OCI-LY3 (cell line): ENCODE results near the gene AMOTL1.

Experiments
- H2AFZ ChIP-seq: fragments of 200-600, 300-600 bp; shearing (Covaris generic); 2 replicates; pipeline ENCODE4 v1.6.0; 2014; ENCODE audit warnings: antibody characterized with exemption, low read depth, low read length
- H3K27ac ChIP-seq: fragments of 200-600, 300-600 bp; sonication (generic); 2 replicates; pipeline ENCODE4 v1.5.1; 2014; ENCODE audit warnings: mild to moderate bottlenecking, low read length, moderate library complexity, mixed read lengths
- H3K27me3 ChIP-seq: fragments of 200-600, 300-600 bp; sonication (generic); 2 replicates; pipeline ENCODE4 v1.6.1; 2014; ENCODE audit warnings: low read depth, low read length, mixed read lengths
- H3K36me3 ChIP-seq: fragments of 200-600, 300-600 bp; sonication (generic); replicated peaks from 2 replicates; pipeline ENCODE3; 2014; ENCODE audit warnings: low read depth, low read length, mixed read lengths
- H3K4me1 ChIP-seq: fragments of 300-600, 200-600 bp; sonication (generic); 2 replicates; pipeline ENCODE4 v1.6.1; 2014; ENCODE audit warnings: low read length, mixed read lengths
- H3K4me2 ChIP-seq: fragments of 200-600, 300-600 bp; sonication (generic); 2 replicates; pipeline ENCODE4 v1.6.1; 2014; ENCODE audit warnings: low read length, mixed read lengths
- H3K4me3 ChIP-seq: fragments of 300-600, 200-600 bp; sonication (generic); 2 replicates; pipeline ENCODE4 v1.5.1; 2014; ENCODE audit warnings: antibody characterized with exemption, mild to moderate bottlenecking, low read length, moderate library complexity
- H3K79me2 ChIP-seq: fragments of 300-600, 200-600 bp; shearing (Covaris generic); 2 replicates; pipeline ENCODE4 v1.6.1; 2014; ENCODE audit warnings: mild to moderate bottlenecking, low read length, mixed read lengths
- H3K9ac ChIP-seq: fragments of 300-600, 200-600 bp; shearing (Covaris generic); 2 replicates; pipeline ENCODE4 v1.6.0; 2014; ENCODE audit warnings: mild to moderate bottlenecking, low read length, moderate library complexity
- H3K9me3 ChIP-seq: fragments of 200-600, 300-600 bp; shearing (Covaris generic); 2 replicates; pipeline ENCODE4 v1.6.1; 2014; ENCODE audit warnings: low read length, mixed read lengths; ENCODE audit not compliant: insufficient read depth
- H4K20me1 ChIP-seq: fragments of 200-600, 300-600 bp; sonication (generic); 2 replicates; pipeline ENCODE4 v1.6.1; 2016; ENCODE audit warnings: low read length, mixed read lengths; ENCODE audit not compliant: insufficient read depth
- EZH2phosphoT487 ChIP-seq: fragments of 200-600 bp; shearing (Covaris generic); IDR thresholded peaks from 2 replicates; pipeline ENCODE4 v1.6.1; 2018; ENCODE audit warnings: antibody characterized with exemption, mixed run types, low read depth
- TF ChIP-seq, protein P1 (sequence below): fragments of 200-600, 300-600 bp; sonication (generic); IDR thresholded peaks from 2 replicates; pipeline ENCODE4 v1.5.1; 2014; ENCODE audit warnings: antibody characterized with exemption, low read length, low read depth

The AMOTL1 gene

DNA sequence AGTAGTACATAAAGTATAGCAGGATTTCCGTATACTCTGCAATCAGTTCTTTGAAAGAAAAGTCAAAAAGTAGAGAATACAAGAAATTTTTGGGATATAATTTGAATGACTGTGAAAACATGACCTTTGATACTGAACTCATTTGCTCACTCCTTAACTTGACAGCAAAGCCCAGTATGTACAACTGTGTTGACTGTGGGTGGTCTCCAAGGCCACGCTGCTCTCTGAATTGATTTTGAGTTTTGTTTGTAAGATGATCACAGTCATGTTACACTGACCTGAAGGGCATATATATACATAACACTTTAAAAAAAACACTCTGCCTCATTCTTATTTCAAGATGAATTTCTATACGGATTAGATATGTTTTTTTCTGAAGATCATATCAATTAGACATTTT is 9.5 kb upstream of the AMOTL1 start:
- Histone ChIP-seq H3K4me3 (no peak overlapping the region), H3K4me2 (no peak overlapping the region), H3K79me2 (no peaks in the 10 kb centered on the region), H3K27me3 (peaks cover 5% of the 10 kb centered on the region; the same call in 1 of the 2 replicates), H3K9me3 (no peaks in the 10 kb centered on the region), H3K36me3 (no peaks in the 10 kb centered on the region), H3K27ac (no peak overlapping the region), H3K4me1 (peaks cover 6% of the 10 kb centered on the region), H3K9ac (no peak overlapping the region), H2AFZ (no peak overlapping the region), H4K20me1 (no peaks in the 10 kb centered on the region)
- TF ChIP-seq, protein P1, sequence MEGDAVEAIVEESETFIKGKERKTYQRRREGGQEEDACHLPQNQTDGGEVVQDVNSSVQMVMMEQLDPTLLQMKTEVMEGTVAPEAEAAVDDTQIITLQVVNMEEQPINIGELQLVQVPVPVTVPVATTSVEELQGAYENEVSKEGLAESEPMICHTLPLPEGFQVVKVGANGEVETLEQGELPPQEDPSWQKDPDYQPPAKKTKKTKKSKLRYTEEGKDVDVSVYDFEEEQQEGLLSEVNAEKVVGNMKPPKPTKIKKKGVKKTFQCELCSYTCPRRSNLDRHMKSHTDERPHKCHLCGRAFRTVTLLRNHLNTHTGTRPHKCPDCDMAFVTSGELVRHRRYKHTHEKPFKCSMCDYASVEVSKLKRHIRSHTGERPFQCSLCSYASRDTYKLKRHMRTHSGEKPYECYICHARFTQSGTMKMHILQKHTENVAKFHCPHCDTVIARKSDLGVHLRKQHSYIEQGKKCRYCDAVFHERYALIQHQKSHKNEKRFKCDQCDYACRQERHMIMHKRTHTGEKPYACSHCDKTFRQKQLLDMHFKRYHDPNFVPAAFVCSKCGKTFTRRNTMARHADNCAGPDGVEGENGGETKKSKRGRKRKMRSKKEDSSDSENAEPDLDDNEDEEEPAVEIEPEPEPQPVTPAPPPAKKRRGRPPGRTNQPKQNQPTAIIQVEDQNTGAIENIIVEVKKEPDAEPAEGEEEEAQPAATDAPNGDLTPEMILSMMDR, result no peak
- TF ChIP-seq EZH2phosphoT487, result no peak

GRCh38 chr11:94759522-94759921 is 8.6 kb upstream of the AMOTL1 start:
- TF ChIP-seq, protein P1, result no peak
- TF ChIP-seq EZH2phosphoT487, result no peak
- no peak overlapping the region for H3K4me2 ChIP-seq
- H2AFZ ChIP-seq, result no peak overlapping the region
- H3K9ac ChIP-seq, result no peak overlapping the region
- H3K27me3 ChIP-seq, result no peaks in the 10 kb centered on the region; the same call in 1 of the 2 replicates
- no peak overlapping the region for H3K27ac ChIP-seq
- no peaks in the 10 kb centered on the region for H3K79me2 ChIP-seq
- no peaks in the 10 kb centered on the region for H3K9me3 ChIP-seq
- H4K20me1 ChIP-seq, result no peaks in the 10 kb centered on the region
- H3K4me3 ChIP-seq, result no peak overlapping the region
- no peaks in the 10 kb centered on the region for H3K36me3 ChIP-seq
- peaks cover 6% of the 10 kb centered on the region for H3K4me1 ChIP-seq

GRCh38 chr11:94760296-94760695 is 7.9 kb upstream of the AMOTL1 start:
- TF ChIP-seq, protein P1, result no peak
- TF ChIP-seq EZH2phosphoT487, result no peak
- no peak overlapping the region for H3K27ac ChIP-seq
- H3K79me2 ChIP-seq, result no peaks in the 10 kb centered on the region
- H3K36me3 ChIP-seq, result no peaks in the 10 kb centered on the region
- no peaks in the 10 kb centered on the region for H3K9me3 ChIP-seq
- H3K4me3 ChIP-seq, result no peak overlapping the region
- no peak overlapping the region for H3K4me2 ChIP-seq
- H3K4me1 ChIP-seq, result peaks cover 6% of the 10 kb centered on the region
- H4K20me1 ChIP-seq, result no peaks in the 10 kb centered on the region
- no peaks in the 10 kb centered on the region; the same call in 1 of the 2 replicates for H3K27me3 ChIP-seq
- H3K9ac ChIP-seq, result no peak overlapping the region
- H2AFZ ChIP-seq, result no peak overlapping the region

GRCh38 chr11:94762208-94762607 is 5.9 kb upstream of the AMOTL1 start:
- no peak for TF ChIP-seq EZH2phosphoT487
- TF ChIP-seq, protein P1, result peak; percentile 74

More at GRCh38 chr11:94762208-94762607, 5.9 kb upstream of the AMOTL1 start:
- no peak overlapping the region for H3K4me2 ChIP-seq
- no peak overlapping the region for H3K4me3 ChIP-seq
- no peaks in the 10 kb centered on the region for H3K9me3 ChIP-seq
- H3K79me2 ChIP-seq, result no peaks in the 10 kb centered on the region
- peaks cover 3% of the 10 kb centered on the region for H3K4me1 ChIP-seq
- H3K36me3 ChIP-seq, result no peaks in the 10 kb centered on the region
- no peaks in the 10 kb centered on the region for H4K20me1 ChIP-seq
- H3K27ac ChIP-seq, result no peak overlapping the region
- H2AFZ ChIP-seq, result no peak overlapping the region
- no peak overlapping the region for H3K9ac ChIP-seq
- no peaks in the 10 kb centered on the region; the same call in 1 of the 2 replicates for H3K27me3 ChIP-seq
